ENCODE results near the gene LIN9.

Gene LIN9

GRCh38 chr1:226195144-226195543 is 113.8 kb downstream of the LIN9 start:
- Histone ChIP-seq H3K9ac (ENCODE audit: low read depth, low read length, poor library complexity) (no peak overlapping the region), H4K8ac (ENCODE audit: low read depth, low read length) (no peak overlapping the region), H3K18ac (ENCODE audit: low read length) (no peak overlapping the region), H2AFZ (ENCODE audit: low read length) (no peak overlapping the region), H3K14ac (ENCODE audit: low read length) (no peak overlapping the region), H2BK5ac (ENCODE audit: low read length) (no peak overlapping the region), H3K4me3 (ENCODE audit: low read length in 2 of 2) (no peak overlapping the region), H3K27ac (replicated peaks; ENCODE audit: low read length) (no peak overlapping the region), H2BK15ac (ENCODE audit: low read length) (no peak overlapping the region), H3K23ac (ENCODE audit: low read depth, low read length, poor library complexity) (no peak overlapping the region), H3K4me2 (ENCODE audit: insufficient read depth, low read length, poor library complexity, severe bottlenecking) (no peak overlapping the region), H3K4me1 (ENCODE audit: control insufficient read depth in 2 of 2, insufficient read depth in 1 of 2, low read depth in 1 of 2, low read length in 2 of 2) (no peaks in the 10 kb centered on the region), H3K4ac (ENCODE audit: low read length) (no peak overlapping the region), H3K36me3 (replicated peaks in 1 of 2; ENCODE audit: control insufficient read depth in 2 of 2, insufficient read depth in 2 of 2, low read length in 2 of 2) (no peaks in the 10 kb centered on the region), H3K79me1 (ENCODE audit: low read depth, low read length) (no peaks in the 10 kb centered on the region), H2BK12ac (ENCODE audit: low read length) (no peak overlapping the region), H2BK120ac (ENCODE audit: low read depth, low read length) (no peak overlapping the region), H2AK5ac (ENCODE audit: low read depth, low read length) (no peak overlapping the region), H3K9me3 (replicated peaks in 1 of 2; ENCODE audit: control insufficient read depth in 2 of 2, insufficient read depth in 1 of 2, low read depth in 1 of 2, low read length in 2 of 2) (no peaks in the 10 kb centered on the region), H4K91ac (ENCODE audit: low read depth, low read length, poor library complexity) (no peak overlapping the region), H3K27me3 (ENCODE audit: control insufficient read depth in 3 of 3, insufficient read depth in 3 of 3, low read depth in 1 of 3, low read length in 3 of 3) (peaks cover 0 to 4% (median 0%) of the 10 kb centered on the region in 3 experiments)
- DNase-seq (ENCODE audit: low spot score): no peak
- WGBS, 2 donors (ENCODE audit: extremely low coverage in 2 of 2, insufficient read length in 2 of 2, insufficient replicate concordance in 1 of 2): no CpG with 5 or more reads among the region's 1 CpG

- WGBS, 2 donors (ENCODE audit: extremely low coverage in 2 of 2, insufficient read length in 2 of 2, insufficient replicate concordance in 1 of 2): no CpG with 5 or more reads among the region's 7 CpGs
- no peaks in the 10 kb centered on the region for H3K9me3 ChIP-seq (replicated peaks in 1 of 2; ENCODE audit: control insufficient read depth in 2 of 2, insufficient read depth in 1 of 2, low read depth in 1 of 2, low read length in 2 of 2)
- no peak overlapping the region for H3K4ac ChIP-seq (ENCODE audit: low read length)
- H3K36me3 ChIP-seq (replicated peaks in 1 of 2; ENCODE audit: control insufficient read depth in 2 of 2, insufficient read depth in 2 of 2, low read length in 2 of 2): peaks cover 0 to 15% of the 10 kb centered on the region in 2 donors
- peaks cover 9% of the 10 kb centered on the region for H3K79me1 ChIP-seq (ENCODE audit: low read depth, low read length)
- no peak overlapping the region for H4K91ac ChIP-seq (ENCODE audit: low read depth, low read length, poor library complexity)
- no peaks in the 10 kb centered on the region for H3K27me3 ChIP-seq (ENCODE audit: control insufficient read depth in 3 of 3, insufficient read depth in 3 of 3, low read depth in 1 of 3, low read length in 3 of 3)
- no peak overlapping the region for H4K8ac ChIP-seq (ENCODE audit: low read depth, low read length)
- no peak overlapping the region for H2AK5ac ChIP-seq (ENCODE audit: low read depth, low read length)
- no peak overlapping the region for H3K18ac ChIP-seq (ENCODE audit: low read length)
- H3K9ac ChIP-seq (ENCODE audit: low read depth, low read length, poor library complexity): no peak overlapping the region
- peak overlapping the region in 1 of 2 donors; percentile 89 for H3K4me3 ChIP-seq (ENCODE audit: low read length in 2 of 2)
- no peak overlapping the region for H2BK15ac ChIP-seq (ENCODE audit: low read length)
- no peak overlapping the region for H2BK120ac ChIP-seq (ENCODE audit: low read depth, low read length)
- peak overlapping the region; percentile 97 for H2AFZ ChIP-seq (ENCODE audit: low read length)
- H3K4me1 ChIP-seq (ENCODE audit: control insufficient read depth in 2 of 2, insufficient read depth in 1 of 2, low read depth in 1 of 2, low read length in 2 of 2): peaks cover 4 to 12% of the 10 kb centered on the region in 2 donors
- DNase-seq (ENCODE audit: low spot score): no peak
- no peak overlapping the region for H3K4me2 ChIP-seq (ENCODE audit: insufficient read depth, low read length, poor library complexity, severe bottlenecking)
- no peak overlapping the region for H2BK5ac ChIP-seq (ENCODE audit: low read length)
- H3K23ac ChIP-seq (ENCODE audit: low read depth, low read length, poor library complexity): no peak overlapping the region
- no peak overlapping the region for H2BK12ac ChIP-seq (ENCODE audit: low read length)
- no peak overlapping the region for H3K14ac ChIP-seq (ENCODE audit: low read length)
- no peak overlapping the region for H3K27ac ChIP-seq (replicated peaks; ENCODE audit: low read length)
Observed at GRCh38 chr1:226187380-226187779, 121.6 kb downstream of the LIN9 start.

GRCh38 chr1:226187019-226187322 is 122.0 kb downstream of the LIN9 start:
- Histone ChIP-seq H3K23ac (ENCODE audit: low read depth, low read length, poor library complexity) (peak overlapping the region; percentile 100), H2BK12ac (ENCODE audit: low read length) (no peak overlapping the region), H3K27ac (replicated peaks; ENCODE audit: low read length) (peak overlapping the region; percentile 80), H3K18ac (ENCODE audit: low read length) (peak overlapping the region; percentile 98), H2BK5ac (ENCODE audit: low read length) (peak overlapping the region; percentile 90), H3K27me3 (ENCODE audit: control insufficient read depth in 3 of 3, insufficient read depth in 3 of 3, low read depth in 1 of 3, low read length in 3 of 3) (no peaks in the 10 kb centered on the region), H3K4ac (ENCODE audit: low read length) (no peak overlapping the region), H3K14ac (ENCODE audit: low read length) (no peak overlapping the region), H4K8ac (ENCODE audit: low read depth, low read length) (no peak overlapping the region), H4K91ac (ENCODE audit: low read depth, low read length, poor library complexity) (no peak overlapping the region), H2AFZ (ENCODE audit: low read length) (peak overlapping the region; percentile 97), H3K36me3 (replicated peaks in 1 of 2; ENCODE audit: control insufficient read depth in 2 of 2, insufficient read depth in 2 of 2, low read length in 2 of 2) (peaks cover 0 to 18% of the 10 kb centered on the region in 2 donors), H3K9me3 (replicated peaks in 1 of 2; ENCODE audit: control insufficient read depth in 2 of 2, insufficient read depth in 1 of 2, low read depth in 1 of 2, low read length in 2 of 2) (no peaks in the 10 kb centered on the region), H2BK15ac (ENCODE audit: low read length) (peak overlapping the region; percentile 2), H3K79me1 (ENCODE audit: low read depth, low read length) (peaks cover 10% of the 10 kb centered on the region), H2BK120ac (ENCODE audit: low read depth, low read length) (peak overlapping the region; percentile 61), H3K4me3 (ENCODE audit: low read length in 2 of 2) (peak overlapping the region; percentile 89 to 98), H2AK5ac (ENCODE audit: low read depth, low read length) (no peak overlapping the region), H3K4me2 (ENCODE audit: insufficient read depth, low read length, poor library complexity, severe bottlenecking) (peak overlapping the region; percentile 65), H3K9ac (ENCODE audit: low read depth, low read length, poor library complexity) (peak overlapping the region; percentile 79), H3K4me1 (ENCODE audit: control insufficient read depth in 2 of 2, insufficient read depth in 1 of 2, low read depth in 1 of 2, low read length in 2 of 2) (peaks cover 4 to 12% of the 10 kb centered on the region in 2 donors)
- no peak for DNase-seq (ENCODE audit: low spot score)
- no CpG with 5 or more reads among the region's 10 CpGs for WGBS, 2 donors (ENCODE audit: extremely low coverage in 2 of 2, insufficient read length in 2 of 2, insufficient replicate concordance in 1 of 2)

GRCh38 chr1:226186124-226187018 is 122.6 kb downstream of the LIN9 start, which contains the start of gene ACBD3:
Gene ACBD3 (minus strand): TSS chr1:226186741. CDS start chr1:226186675, 66 bp downstream.
- H3K27me3 ChIP-seq (ENCODE audit: control insufficient read depth in 3 of 3, insufficient read depth in 3 of 3, low read depth in 1 of 3, low read length in 3 of 3): no peaks in the 10 kb centered on the region
- WGBS, 2 donors (ENCODE audit: extremely low coverage in 2 of 2, insufficient read length in 2 of 2, insufficient replicate concordance in 1 of 2): no CpG with 5 or more reads among the region's 75 CpGs

More at GRCh38 chr1:226186124-226187018, 122.6 kb downstream of the LIN9 start, which contains the start of gene ACBD3:
- peak; percentile 84 for DNase-seq (ENCODE audit: low spot score)
- Histone ChIP-seq H2BK12ac (ENCODE audit: low read length) (no peak within 1 kb of the TSS), H3K9me3 (replicated peaks in 1 of 2; ENCODE audit: control insufficient read depth in 2 of 2, insufficient read depth in 1 of 2, low read depth in 1 of 2, low read length in 2 of 2) (no peaks in the 10 kb centered on the region), H2BK5ac (ENCODE audit: low read length) (peak within 1 kb of the TSS; percentile 90), H3K9ac (ENCODE audit: low read depth, low read length, poor library complexity) (peak within 1 kb of the TSS; percentile 97), H3K4me3 (ENCODE audit: low read length in 2 of 2) (peak within 1 kb of the TSS; percentile 89 to 98), H3K36me3 (replicated peaks in 1 of 2; ENCODE audit: control insufficient read depth in 2 of 2, insufficient read depth in 2 of 2, low read length in 2 of 2) (peaks cover 0 to 23% of the 10 kb centered on the region in 2 donors), H4K91ac (ENCODE audit: low read depth, low read length, poor library complexity) (no peak within 1 kb of the TSS), H3K4ac (ENCODE audit: low read length) (peak within 1 kb of the TSS; percentile 97), H2BK120ac (ENCODE audit: low read depth, low read length) (peak within 1 kb of the TSS; percentile 61), H3K18ac (ENCODE audit: low read length) (peak within 1 kb of the TSS; percentile 99), H3K4me1 (ENCODE audit: control insufficient read depth in 2 of 2, insufficient read depth in 1 of 2, low read depth in 1 of 2, low read length in 2 of 2) (peaks cover 4 to 12% of the 10 kb centered on the region in 2 donors), H4K8ac (ENCODE audit: low read depth, low read length) (peak within 1 kb of the TSS; percentile 98), H3K79me1 (ENCODE audit: low read depth, low read length) (peaks cover 10% of the 10 kb centered on the region), H3K27ac (replicated peaks; ENCODE audit: low read length) (peak within 1 kb of the TSS; percentile 80), H2BK15ac (ENCODE audit: low read length) (peak within 1 kb of the TSS; percentile 2), H2AFZ (ENCODE audit: low read length) (peak within 1 kb of the TSS; percentile 97), H3K23ac (ENCODE audit: low read depth, low read length, poor library complexity) (peak within 1 kb of the TSS; percentile 100), H3K14ac (ENCODE audit: low read length) (peak within 1 kb of the TSS; percentile 82), H3K4me2 (ENCODE audit: insufficient read depth, low read length, poor library complexity, severe bottlenecking) (peak within 1 kb of the TSS; percentile 86), H2AK5ac (ENCODE audit: low read depth, low read length) (peak within 1 kb of the TSS; percentile 93)
